ENCODE results near the gene FAM234B. TPM values are rescaled to one million over a fixed set of nuclear protein-coding genes. Genes with fewer than 3 reads are reported as not detected.

Gene FAM234B
- total RNA-seq, 1 donor from 2014 or later: 7.9 TPM

- no peak for DNase-seq (ENCODE audit: low spot score)
Measured at GRCh38 chr12:13090054-13090453, 45.9 kb downstream of the FAM234B start.

GRCh38 chr12:13091832-13092231 lies 47.7 kb downstream of the FAM234B start:
- DNase-seq (ENCODE audit: low spot score): no peak

GRCh38 chr12:13093191-13093847 lies 49.1 kb downstream of the FAM234B start:
- DNase-seq (ENCODE audit: low spot score): peak; percentile 22

- peak; percentile 78 for DNase-seq (ENCODE audit: low spot score)
Measured at GRCh38 chr12:13093848-13094220, 49.7 kb downstream of the FAM234B start.

- DNase-seq (ENCODE audit: low spot score): peak; percentile 55
Measured at GRCh38 chr12:13094367-13094766, 50.2 kb downstream of the FAM234B start.

- no peak for DNase-seq (ENCODE audit: low spot score)
Measured at GRCh38 chr12:13095266-13095995, 51.2 kb downstream of the FAM234B start.

GRCh38 chr12:13097491-13098011 lies 53.4 kb downstream of the FAM234B start:
- no peak for DNase-seq (ENCODE audit: low spot score)

GRCh38 chr12:13099066-13099843 lies 55.1 kb downstream of the FAM234B start:
- DNase-seq (ENCODE audit: low spot score): peak; percentile 47

GRCh38 chr12:13099844-13100604 lies 55.8 kb downstream of the FAM234B start:
- DNase-seq (ENCODE audit: low spot score): peak; percentile 24

- DNase-seq (ENCODE audit: low spot score): no peak
Measured at GRCh38 chr12:13100605-13100881, 56.4 kb downstream of the FAM234B start.

GRCh38 chr12:13100882-13101769 lies 56.9 kb downstream of the FAM234B start:
- peak; percentile 90 for DNase-seq (ENCODE audit: low spot score)

GRCh38 chr12:13101821-13102375 lies 57.7 kb downstream of the FAM234B start:
- peak; percentile 26 for DNase-seq (ENCODE audit: low spot score)

- peak; percentile 43 for DNase-seq (ENCODE audit: low spot score)
Measured at GRCh38 chr12:13102461-13103195, 58.4 kb downstream of the FAM234B start.

- DNase-seq (ENCODE audit: low spot score): no peak
Measured at GRCh38 chr12:13103391-13104033, 59.3 kb downstream of the FAM234B start, which contains the start of gene GSG1. TSS of gene GSG1 (minus strand) at chr12:13103667. CDS start at chr12:13103512, 155 bp downstream.

GRCh38 chr12:13104409-13104808 lies 60.2 kb downstream of the FAM234B start:
- DNase-seq (ENCODE audit: low spot score): no peak

GRCh38 chr12:13105781-13106180 lies 61.6 kb downstream of the FAM234B start:
- DNase-seq (ENCODE audit: low spot score): no peak

- DNase-seq (ENCODE audit: low spot score): no peak
Measured at GRCh38 chr12:13106666-13107065, 62.5 kb downstream of the FAM234B start.

- no peak for DNase-seq (ENCODE audit: low spot score)
Measured at GRCh38 chr12:13112968-13113367, 68.8 kb downstream of the FAM234B start.
